ENCODE results near the gene PCK1.

DNA sequence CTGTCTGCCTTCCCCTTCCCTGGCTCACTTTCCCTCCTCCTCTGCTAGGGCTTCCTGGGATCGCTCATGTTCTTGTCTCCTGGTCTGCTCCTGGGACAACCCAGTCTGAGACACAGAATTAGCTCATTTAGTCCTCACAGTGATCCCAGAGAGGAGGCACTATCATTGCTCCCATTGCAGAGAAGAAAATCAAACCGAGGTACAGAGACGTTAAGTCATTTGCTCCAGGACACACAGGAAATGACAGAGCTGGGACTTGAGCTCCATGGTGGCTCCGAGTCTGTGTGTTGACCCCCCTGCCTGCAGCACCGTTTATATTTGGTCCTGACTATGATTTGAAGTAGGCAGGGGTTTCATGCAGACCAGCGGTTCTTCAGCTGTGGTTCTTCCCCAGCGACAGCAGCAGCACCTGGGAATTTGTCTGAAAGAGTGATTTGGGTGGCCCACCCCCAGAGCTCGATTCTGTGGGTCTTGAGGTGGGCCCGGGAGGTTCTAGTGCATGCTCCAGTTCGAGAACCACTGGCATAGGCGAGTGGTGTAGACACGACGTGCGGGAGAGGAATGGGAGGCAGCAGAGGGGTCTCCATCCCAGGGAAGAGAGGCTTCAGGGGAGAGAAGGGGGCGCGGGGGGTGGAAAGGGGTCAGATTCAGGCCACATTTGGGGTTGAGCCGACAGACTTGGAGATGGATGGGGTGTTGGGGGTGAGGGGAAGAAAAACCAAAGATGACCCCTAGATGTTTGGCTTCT lies 24.7 kb downstream of the PCK1 start:
- TF ChIP-seq, protein P1, sequence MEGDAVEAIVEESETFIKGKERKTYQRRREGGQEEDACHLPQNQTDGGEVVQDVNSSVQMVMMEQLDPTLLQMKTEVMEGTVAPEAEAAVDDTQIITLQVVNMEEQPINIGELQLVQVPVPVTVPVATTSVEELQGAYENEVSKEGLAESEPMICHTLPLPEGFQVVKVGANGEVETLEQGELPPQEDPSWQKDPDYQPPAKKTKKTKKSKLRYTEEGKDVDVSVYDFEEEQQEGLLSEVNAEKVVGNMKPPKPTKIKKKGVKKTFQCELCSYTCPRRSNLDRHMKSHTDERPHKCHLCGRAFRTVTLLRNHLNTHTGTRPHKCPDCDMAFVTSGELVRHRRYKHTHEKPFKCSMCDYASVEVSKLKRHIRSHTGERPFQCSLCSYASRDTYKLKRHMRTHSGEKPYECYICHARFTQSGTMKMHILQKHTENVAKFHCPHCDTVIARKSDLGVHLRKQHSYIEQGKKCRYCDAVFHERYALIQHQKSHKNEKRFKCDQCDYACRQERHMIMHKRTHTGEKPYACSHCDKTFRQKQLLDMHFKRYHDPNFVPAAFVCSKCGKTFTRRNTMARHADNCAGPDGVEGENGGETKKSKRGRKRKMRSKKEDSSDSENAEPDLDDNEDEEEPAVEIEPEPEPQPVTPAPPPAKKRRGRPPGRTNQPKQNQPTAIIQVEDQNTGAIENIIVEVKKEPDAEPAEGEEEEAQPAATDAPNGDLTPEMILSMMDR (IDR thresholded peaks at IDR 0.05 in 2 of 3, conservative IDR thresholded peaks at IDR 0.05 in 1 of 3; ENCODE audit: borderline replicate concordance in 1 of 3, insufficient read depth in 1 of 3, low read depth in 2 of 3, low read length in 2 of 3), result no peak
- TF ChIP-seq MAX (IDR thresholded peaks at IDR 0.05) (no peak), SRF (IDR thresholded peaks at IDR 0.05; ENCODE audit: low read depth) (no peak), FOSL1 (IDR thresholded peaks at IDR 0.05; ENCODE audit: low read depth) (no peak)
- TF ChIP-seq, protein P2, sequence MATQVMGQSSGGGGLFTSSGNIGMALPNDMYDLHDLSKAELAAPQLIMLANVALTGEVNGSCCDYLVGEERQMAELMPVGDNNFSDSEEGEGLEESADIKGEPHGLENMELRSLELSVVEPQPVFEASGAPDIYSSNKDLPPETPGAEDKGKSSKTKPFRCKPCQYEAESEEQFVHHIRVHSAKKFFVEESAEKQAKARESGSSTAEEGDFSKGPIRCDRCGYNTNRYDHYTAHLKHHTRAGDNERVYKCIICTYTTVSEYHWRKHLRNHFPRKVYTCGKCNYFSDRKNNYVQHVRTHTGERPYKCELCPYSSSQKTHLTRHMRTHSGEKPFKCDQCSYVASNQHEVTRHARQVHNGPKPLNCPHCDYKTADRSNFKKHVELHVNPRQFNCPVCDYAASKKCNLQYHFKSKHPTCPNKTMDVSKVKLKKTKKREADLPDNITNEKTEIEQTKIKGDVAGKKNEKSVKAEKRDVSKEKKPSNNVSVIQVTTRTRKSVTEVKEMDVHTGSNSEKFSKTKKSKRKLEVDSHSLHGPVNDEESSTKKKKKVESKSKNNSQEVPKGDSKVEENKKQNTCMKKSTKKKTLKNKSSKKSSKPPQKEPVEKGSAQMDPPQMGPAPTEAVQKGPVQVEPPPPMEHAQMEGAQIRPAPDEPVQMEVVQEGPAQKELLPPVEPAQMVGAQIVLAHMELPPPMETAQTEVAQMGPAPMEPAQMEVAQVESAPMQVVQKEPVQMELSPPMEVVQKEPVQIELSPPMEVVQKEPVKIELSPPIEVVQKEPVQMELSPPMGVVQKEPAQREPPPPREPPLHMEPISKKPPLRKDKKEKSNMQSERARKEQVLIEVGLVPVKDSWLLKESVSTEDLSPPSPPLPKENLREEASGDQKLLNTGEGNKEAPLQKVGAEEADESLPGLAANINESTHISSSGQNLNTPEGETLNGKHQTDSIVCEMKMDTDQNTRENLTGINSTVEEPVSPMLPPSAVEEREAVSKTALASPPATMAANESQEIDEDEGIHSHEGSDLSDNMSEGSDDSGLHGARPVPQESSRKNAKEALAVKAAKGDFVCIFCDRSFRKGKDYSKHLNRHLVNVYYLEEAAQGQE (IDR thresholded peaks at IDR 0.05; ENCODE audit: low read depth), result no peak

Measured in HCT116 (cell line).